ENCODE measurements around the gene AGPAT3.
"Not testable (repeated sequence)": the region's sequence is repeated elsewhere in the genome, so short reads cannot be mapped to it uniquely, and the experiment has no call there.

AGPAT3 gene

GRCh38 chr21:43864962-43865539, at the start of gene AGPAT3:
Gene AGPAT3 (plus strand): TSS chr21:43865223. CDS start chr21:43959682, 94,459 bp downstream.
- DNase-seq (ENCODE audit: low spot score) = no peak

- DNase-seq (ENCODE audit: low spot score) = no peak
Observed at GRCh38 chr21:43815991-43816390, 49.0 kb upstream of the AGPAT3 start.

GRCh38 chr21:43816611-43817071, 48.4 kb upstream of the AGPAT3 start:
- no peak for DNase-seq (ENCODE audit: low spot score)

GRCh38 chr21:43817157-43818086, 47.6 kb upstream of the AGPAT3 start:
- no peak for DNase-seq (ENCODE audit: low spot score)

GRCh38 chr21:43818685-43819084, 46.3 kb upstream of the AGPAT3 start:
- DNase-seq (ENCODE audit: low spot score) = no peak

- no peak for DNase-seq (ENCODE audit: low spot score)
Observed at GRCh38 chr21:43819511-43820405, 45.3 kb upstream of the AGPAT3 start.

- no peak for DNase-seq (ENCODE audit: low spot score)
Observed at GRCh38 chr21:43820466-43820865, 44.6 kb upstream of the AGPAT3 start.

- not testable (repeated sequence) for DNase-seq (ENCODE audit: low spot score)
Observed at GRCh38 chr21:43822166-43822565, 42.9 kb upstream of the AGPAT3 start.

- not testable (repeated sequence) for DNase-seq (ENCODE audit: low spot score)
Observed at GRCh38 chr21:43822741-43823140, 42.3 kb upstream of the AGPAT3 start.

- DNase-seq (ENCODE audit: low spot score) = no peak
Observed at GRCh38 chr21:43824333-43825241, 40.4 kb upstream of the AGPAT3 start.

- no peak for DNase-seq (ENCODE audit: low spot score)
Observed at GRCh38 chr21:43825242-43825935, 39.6 kb upstream of the AGPAT3 start.

- no peak for DNase-seq (ENCODE audit: low spot score)
Observed at GRCh38 chr21:43825936-43826622, 38.9 kb upstream of the AGPAT3 start.

- DNase-seq (ENCODE audit: low spot score) = no peak
Observed at GRCh38 chr21:43826623-43826974, 38.4 kb upstream of the AGPAT3 start.

GRCh38 chr21:43827015-43827611, 37.9 kb upstream of the AGPAT3 start:
- no peak for DNase-seq (ENCODE audit: low spot score)

GRCh38 chr21:43829161-43829560, 35.9 kb upstream of the AGPAT3 start:
- no peak for DNase-seq (ENCODE audit: low spot score)

- no peak for DNase-seq (ENCODE audit: low spot score)
Observed at GRCh38 chr21:43829575-43830119, 35.4 kb upstream of the AGPAT3 start.

GRCh38 chr21:43832158-43832550, 32.9 kb upstream of the AGPAT3 start:
- DNase-seq (ENCODE audit: low spot score) = no peak

- DNase-seq (ENCODE audit: low spot score) = no peak
Observed at GRCh38 chr21:43832648-43833047, 32.4 kb upstream of the AGPAT3 start.

GRCh38 chr21:43834146-43834905, 30.7 kb upstream of the AGPAT3 start:
- DNase-seq (ENCODE audit: low spot score) = no peak

All from COLO829 (cell line).